Common myeloid progenitor, CD34-positive (primary cell): Measurements from ENCODE around the gene DNAH3.
"Not testable (repeated sequence)": the region's sequence is repeated elsewhere in the genome, so short reads cannot be mapped to it uniquely, and the experiment has no call there.

Experiments
- CTCF ChIA-PET: fragments of 350-600 bp; sonication (Branson Sonifier 250); formaldehyde crosslinking; loops from one replicate; lab custom pipeline; 2021; ENCODE audit warnings: antibody characterized with exemption; lab: Charles Lee
- POLR2A ChIA-PET: fragments of 350-600 bp; sonication (Branson Sonifier 250); formaldehyde crosslinking; loops from one replicate; lab custom pipeline; 2021; ENCODE audit warnings: antibody characterized with exemption; lab: Charles Lee
- DNase-seq, 3 donors: peaks; one replicate each; pipeline versions ENCODE4 v3.0.0 to v3.0.0-alpha.2; 2013
- H3K27ac ChIP-seq, 2 experiments: 1 replicate in 1 of 2; 2 replicates in 1 of 2; pipeline ENCODE4 v1.7.0; 2013; ENCODE audit warnings: inconsistent platforms in 2 of 2, low read length in 2 of 2, mild to moderate bottlenecking in 2 of 2, low read depth in 1 of 2, moderate library complexity in 1 of 2; ENCODE audit not compliant: severe bottlenecking in 2 of 2, insufficient read depth in 1 of 2, poor library complexity in 1 of 2
- H3K27me3 ChIP-seq, 5 experiments: replicated peaks in 2 of 5; 1 replicate in 3 of 5; 2 replicates in 2 of 5; pipeline versions ENCODE4 v1.6.1 to v1.7.0; 2013; ENCODE audit warnings: low read length in 4 of 5, mild to moderate bottlenecking in 2 of 5, moderate library complexity in 2 of 5, inconsistent platforms in 1 of 5; ENCODE audit not compliant: insufficient read depth in 5 of 5, control insufficient read depth in 4 of 5
- H3K36me3 ChIP-seq, 4 experiments: 1 replicate in 2 of 4; 2 replicates in 2 of 4; pipeline versions ENCODE4 v1.6.1 to v1.7.0; 2013; ENCODE audit warnings: low read length in 3 of 4, control low read depth in 1 of 4, mild to moderate bottlenecking in 1 of 4; ENCODE audit not compliant: control insufficient read depth in 4 of 4, insufficient read depth in 4 of 4
- H3K4me1 ChIP-seq, 4 experiments: 1 replicate in 3 of 4; 2 replicates in 1 of 4; pipeline versions ENCODE4 v1.6.1 to v1.7.1; 2013; ENCODE audit warnings: low read length in 3 of 4, mild to moderate bottlenecking in 3 of 4, control low read depth in 1 of 4, inconsistent platforms in 1 of 4, moderate library complexity in 1 of 4; ENCODE audit not compliant: control insufficient read depth in 4 of 4, insufficient read depth in 4 of 4; ENCODE audit errors: control extremely low read depth in 1 of 4
- H3K4me3 ChIP-seq, 7 experiments: 1 replicate in 4 of 7; 2 replicates in 3 of 7; pipeline versions ENCODE4 v1.5.1 to v1.7.0; 2013; ENCODE audit warnings: mild to moderate bottlenecking in 7 of 7, low read length in 6 of 7, moderate library complexity in 6 of 7, inconsistent platforms in 2 of 7, low read depth in 2 of 7, control low read depth in 1 of 7; ENCODE audit not compliant: insufficient read depth in 4 of 7, control insufficient read depth in 1 of 7; ENCODE audit errors: extremely low read depth in 1 of 7
- H3K9me3 ChIP-seq, 5 experiments: 1 replicate in 4 of 5; 2 replicates in 1 of 5; pipeline versions ENCODE4 v1.6.1 to v1.7.1; 2013; ENCODE audit warnings: low read length in 4 of 5, mild to moderate bottlenecking in 2 of 5, inconsistent platforms in 1 of 5, low read depth in 1 of 5, moderate library complexity in 1 of 5; ENCODE audit not compliant: control insufficient read depth in 4 of 5, insufficient read depth in 2 of 5; ENCODE audit errors: control extremely low read depth in 1 of 5
- WGBS: methylation state at CpG from one replicate; pipeline ENCODE4 v1.1.5; 2013; ENCODE audit not compliant: insufficient coverage; 5-methylcytosine and 5-hydroxymethylcytosine counted together

The DNAH3 gene

DNA sequence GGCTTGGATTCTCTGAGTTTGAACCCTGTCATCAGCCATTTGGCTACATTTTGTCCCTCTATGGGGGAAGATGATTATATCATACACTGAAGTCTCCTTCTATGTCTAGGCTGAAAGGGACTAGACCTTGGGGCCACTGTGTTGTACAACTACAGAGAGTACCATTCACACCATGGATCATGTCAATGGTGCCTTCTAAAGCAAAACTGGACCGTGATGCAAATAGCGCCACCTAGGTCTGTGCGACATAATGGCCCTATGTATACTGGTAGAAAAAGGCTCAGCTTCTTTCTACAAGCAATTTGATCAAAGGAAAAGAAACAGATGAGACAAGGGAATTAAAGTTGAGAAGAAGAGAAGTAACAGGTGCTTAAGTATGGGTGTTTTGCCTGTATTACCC is 149.4 kb downstream of the DNAH3 start:
- CTCF ChIA-PET: no interaction called here
- DNase-seq: peak; percentile 14 to 24 (median 15)
- Histone ChIP-seq H3K9me3 (no peaks in the 10 kb centered on the region), H3K27ac (no peak overlapping the region), H3K27me3 (no peaks in the 10 kb centered on the region), H3K36me3 (no peaks in the 10 kb centered on the region), H3K4me3 (no peak overlapping the region), H3K4me1 (no peaks in the 10 kb centered on the region)
- 65% methylated on average over 3 of the region's 3 CpGs for WGBS
- POLR2A ChIA-PET: no interaction called here

DNA sequence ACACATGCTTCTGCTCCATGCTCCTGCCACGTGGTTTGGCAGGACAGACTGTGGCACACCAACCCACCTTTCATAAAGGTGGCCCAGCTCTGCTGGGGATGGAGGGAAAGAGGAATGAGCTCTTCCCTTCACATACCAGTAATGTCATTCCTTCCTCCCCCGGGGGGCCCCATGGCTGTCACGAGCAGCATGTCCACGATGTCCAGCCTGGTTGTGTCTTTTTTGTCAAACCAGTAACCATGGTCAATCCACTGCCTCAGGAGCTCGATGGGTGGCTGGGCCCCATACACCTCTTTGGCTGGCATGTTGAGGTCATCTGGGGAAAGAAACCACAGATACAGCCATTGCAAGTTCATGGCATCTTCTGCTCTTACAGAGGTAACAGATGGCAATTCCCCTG is 153.5 kb downstream of the DNAH3 start:
- ChIA-PET POLR2A (no interaction called here), CTCF (no interaction called here)

DNA sequence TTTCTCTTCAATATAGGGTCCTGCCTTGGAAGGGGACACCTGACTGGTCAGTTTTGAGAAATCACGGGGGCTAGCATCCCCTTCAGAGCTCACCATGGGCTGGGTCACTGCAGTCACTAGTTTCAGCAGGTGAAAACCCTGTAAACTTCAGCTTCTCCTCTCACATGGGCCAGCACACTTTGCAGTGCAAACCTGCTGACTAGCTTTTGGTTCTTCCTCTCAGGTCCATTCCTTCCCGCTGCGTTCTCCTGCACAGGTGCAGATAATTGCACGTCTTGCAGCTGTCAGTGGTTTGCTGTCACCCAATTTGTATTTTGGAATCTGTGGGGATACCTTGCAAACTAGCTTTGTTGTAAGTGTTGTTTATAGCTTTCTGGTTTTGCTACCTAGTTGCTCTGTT is 154.9 kb downstream of the DNAH3 start:
- 93% methylated on average over 3 of the region's 4 CpGs for WGBS
- H3K27me3 ChIP-seq: no peaks in the 10 kb centered on the region
- no peaks in the 10 kb centered on the region for H3K9me3 ChIP-seq
- POLR2A ChIA-PET: no interaction called here
- H3K27ac ChIP-seq: no peak overlapping the region
- no peak for DNase-seq
- CTCF ChIA-PET: interaction anchor here (1.1 kb wide), 2 partner anchors 68 to 103 kb away, joined by 3 to 4 read pairs; no protein-coding TSS in a partner anchor
- H3K4me1 ChIP-seq: no peaks in the 10 kb centered on the region
- H3K36me3 ChIP-seq: no peaks in the 10 kb centered on the region
- H3K4me3 ChIP-seq: no peak overlapping the region

More for the DNA sequence above, 153.5 kb downstream of the DNAH3 start:
- no peak overlapping the region for H3K4me3 ChIP-seq
- H3K27ac ChIP-seq: no peak overlapping the region
- H3K9me3 ChIP-seq: no peaks in the 10 kb centered on the region
- no peaks in the 10 kb centered on the region for H3K27me3 ChIP-seq
- WGBS: 87% methylated on average over 5 of the region's 5 CpGs
- H3K4me1 ChIP-seq: no peaks in the 10 kb centered on the region
- H3K36me3 ChIP-seq: no peaks in the 10 kb centered on the region
- no peak for DNase-seq

DNA sequence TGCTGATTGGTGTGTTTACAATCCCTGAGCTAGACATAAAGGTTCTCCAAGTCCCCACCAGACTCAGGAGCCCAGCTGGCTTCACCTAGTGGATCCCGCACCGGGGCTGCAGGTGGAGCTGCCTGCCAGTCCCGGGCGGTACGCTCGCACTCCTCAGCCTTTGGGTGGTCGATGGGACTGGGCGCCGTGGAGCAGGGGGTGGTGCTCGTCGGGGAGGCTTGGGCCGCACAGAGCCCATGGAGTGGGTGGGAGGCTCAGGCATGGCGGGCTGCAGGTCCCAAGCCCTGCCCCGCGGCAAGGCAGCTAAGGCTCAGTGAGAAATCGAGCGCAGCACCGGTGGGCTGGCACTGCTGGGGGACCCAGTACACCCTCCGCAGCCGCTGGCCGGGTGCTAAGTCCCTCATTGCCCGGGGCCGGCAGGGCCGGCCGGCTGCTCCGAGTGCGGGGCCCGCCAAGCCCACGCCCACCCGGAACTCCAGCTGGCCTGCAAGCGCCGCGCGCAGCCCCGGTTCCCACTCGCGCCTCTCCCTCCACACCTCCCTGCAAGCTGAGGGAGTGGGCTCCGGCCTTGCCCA is 161.1 kb downstream of the DNAH3 start:
- H3K36me3 ChIP-seq, DNase-seq, POLR2A ChIA-PET, CTCF ChIA-PET, H3K4me1 ChIP-seq, H3K9me3 ChIP-seq, H3K27ac ChIP-seq, H3K4me3 ChIP-seq, H3K27me3 ChIP-seq: not testable (repeated sequence)
- WGBS: 99% methylated on average over 18 of the region's 38 CpGs

DNA sequence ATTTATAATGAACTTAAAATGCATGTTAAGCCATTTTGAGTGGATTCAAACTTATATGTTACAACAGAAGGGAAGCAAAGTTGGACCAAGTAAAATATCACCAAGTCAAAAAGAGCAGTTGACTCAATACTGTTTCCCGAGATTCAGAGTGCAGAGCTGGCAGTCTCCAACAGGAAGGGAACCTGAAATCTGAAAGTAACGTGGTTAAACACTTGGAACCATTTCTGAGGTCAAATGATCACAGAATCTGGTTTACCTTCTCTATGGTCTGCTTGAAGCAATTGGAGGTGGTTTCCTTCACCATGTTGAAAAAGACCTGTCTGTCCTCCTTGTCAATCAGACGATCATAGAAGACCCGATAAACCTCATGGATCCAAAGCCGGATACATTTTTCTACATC is 163.6 kb downstream of the DNAH3 start:
- H3K4me1 ChIP-seq: no peaks in the 10 kb centered on the region
- POLR2A ChIA-PET: interaction anchor here (0.6 kb wide), 1 partner anchor 57 kb away, joined by 3 read pairs; no protein-coding TSS in a partner anchor
- CTCF ChIA-PET: interaction anchor here (0.6 to 1.6 kb wide), 2 partner anchors 41 to 136 kb away, joined by 3 to 5 read pairs; no protein-coding TSS in a partner anchor
- no peak overlapping the region for H3K4me3 ChIP-seq
- no peak for DNase-seq
- H3K27me3 ChIP-seq: no peaks in the 10 kb centered on the region
- no peaks in the 10 kb centered on the region for H3K9me3 ChIP-seq
- H3K36me3 ChIP-seq: no peaks in the 10 kb centered on the region
- H3K27ac ChIP-seq: no peak overlapping the region
- 70% methylated on average over 2 of the region's 5 CpGs for WGBS

DNA sequence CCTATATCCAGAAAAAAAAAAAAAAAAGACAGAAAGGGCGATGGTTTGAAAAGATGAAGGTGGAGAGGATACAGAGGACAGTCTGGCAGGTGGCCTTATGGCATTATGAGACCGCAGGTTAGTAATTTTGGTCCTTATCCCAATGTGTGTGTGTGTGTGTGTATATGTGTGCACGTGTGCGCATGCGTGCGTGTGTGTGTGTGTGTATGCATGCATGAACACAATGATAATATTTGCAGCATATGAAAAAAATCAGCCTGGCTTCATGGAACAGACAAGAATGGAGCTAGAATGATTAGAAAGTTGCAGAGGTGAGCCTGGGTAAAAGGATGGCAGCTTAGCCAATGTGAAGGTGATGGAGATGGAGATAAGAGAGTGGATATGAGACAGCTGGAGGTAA is 166.6 kb downstream of the DNAH3 start:
- Histone ChIP-seq H3K36me3 (no peaks in the 10 kb centered on the region), H3K4me3 (no peak overlapping the region), H3K9me3 (no peaks in the 10 kb centered on the region), H3K4me1 (no peaks in the 10 kb centered on the region), H3K27me3 (no peaks in the 10 kb centered on the region), H3K27ac (no peak overlapping the region)
- POLR2A ChIA-PET: interaction anchor here (0.6 kb wide), 1 partner anchor 43 kb away, joined by 4 read pairs; no protein-coding TSS in a partner anchor
- CTCF ChIA-PET: no interaction called here
- WGBS: 98% methylated on average over 5 of the region's 6 CpGs
- peak in 1 of 3 donors; percentile 2 for DNase-seq

DNA sequence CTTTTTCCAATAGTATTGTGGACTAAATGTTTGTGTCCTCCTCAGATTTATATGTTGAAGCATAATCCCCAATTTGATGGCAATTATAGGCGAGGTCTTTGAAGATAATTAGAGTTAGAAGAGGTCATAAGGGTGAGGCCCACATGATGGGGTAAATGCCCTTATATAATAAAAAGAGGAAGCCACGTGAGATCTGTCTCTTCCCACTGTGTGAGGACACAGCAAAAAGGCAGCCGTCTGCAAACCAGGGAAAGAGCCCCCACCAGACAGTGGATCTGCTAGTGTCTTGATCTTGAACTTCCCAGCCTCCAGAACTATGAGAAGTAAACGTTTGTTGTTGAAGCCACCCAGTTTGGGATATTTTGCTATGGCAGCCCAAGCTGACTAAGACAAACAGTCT is 174.1 kb downstream of the DNAH3 start:
- ChIA-PET CTCF (no interaction called here), POLR2A (no interaction called here)
- WGBS: 53% methylated on average over 4 of the region's 4 CpGs

More for the DNA sequence above, 174.1 kb downstream of the DNAH3 start:
- DNase-seq: peak in 1 of 3 donors; percentile 3
- H3K27ac ChIP-seq: no peak overlapping the region
- H3K4me1 ChIP-seq: no peaks in the 10 kb centered on the region
- H3K27me3 ChIP-seq: no peaks in the 10 kb centered on the region
- H3K36me3 ChIP-seq: no peaks in the 10 kb centered on the region
- no peaks in the 10 kb centered on the region for H3K9me3 ChIP-seq
- no peak overlapping the region for H3K4me3 ChIP-seq
